ENCODE data around the gene PNLIPRP3.

Gene PNLIPRP3

GRCh38 chr10:116477986-116478664, 50.5 kb downstream of the PNLIPRP3 start:
- TF ChIP-seq CTCF (IDR thresholded peaks at IDR 0.05; ENCODE audit: unreplicated experiment in 3 of 3), result no peak
- Mint-ChIP-seq H3K4me1 (no peaks in the 10 kb centered on the region), H3K27me3 (ENCODE audit: low read depth) (peaks cover 3% of the 10 kb centered on the region), H3K9me3 (peaks cover 9% of the 10 kb centered on the region), H3K4me3 (no peak overlapping the region), H3K36me3 (ENCODE audit: low read depth) (no peaks in the 10 kb centered on the region), H3K27ac (no peak overlapping the region)

DNA sequence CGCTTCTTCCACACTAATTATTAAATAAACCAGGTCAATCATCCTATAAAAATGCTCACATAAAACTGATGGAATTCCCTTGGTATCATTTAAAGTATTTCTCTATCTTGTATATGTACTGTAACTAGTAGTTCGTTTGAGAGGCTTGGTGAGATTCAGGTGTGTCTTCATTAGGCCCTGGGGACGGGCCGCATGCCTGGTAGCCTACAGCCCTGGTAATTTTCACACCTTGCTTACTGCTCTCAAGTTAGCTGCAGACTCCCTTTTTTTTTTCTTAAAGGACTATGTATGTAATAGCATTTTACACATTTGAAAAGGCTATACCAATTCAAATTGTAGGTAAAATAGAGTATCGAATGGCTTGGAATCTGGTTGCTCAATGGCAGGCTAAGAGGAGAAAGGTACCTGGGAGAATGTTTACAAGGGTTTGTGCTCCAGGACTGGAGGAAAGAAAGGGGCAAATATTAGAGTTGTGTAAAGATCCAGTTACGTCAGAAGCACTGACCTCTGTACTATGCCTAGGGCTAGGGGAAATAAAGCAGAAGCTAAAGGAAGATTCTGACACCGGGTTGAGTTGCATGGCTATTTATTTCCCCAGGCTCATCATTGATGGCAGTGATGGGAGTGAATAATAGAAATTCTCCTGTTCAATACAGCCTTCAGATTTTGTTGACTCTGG, 59.3 kb downstream of the PNLIPRP3 start:
- H3K27ac Mint-ChIP-seq, result no peak overlapping the region

GRCh38 chr10:116487522-116488430, 60.1 kb downstream of the PNLIPRP3 start:
- no peak for TF ChIP-seq CTCF (IDR thresholded peaks at IDR 0.05; ENCODE audit: unreplicated experiment in 3 of 3)
- peak overlapping the region in 2 of 3 experiments; percentile 27 to 60 for H3K27ac Mint-ChIP-seq
- H3K27me3 Mint-ChIP-seq (ENCODE audit: low read depth), result peaks cover 4% of the 10 kb centered on the region
- H3K4me3 Mint-ChIP-seq, result no peak overlapping the region
- H3K36me3 Mint-ChIP-seq (ENCODE audit: low read depth), result no peaks in the 10 kb centered on the region
- no peaks in the 10 kb centered on the region for H3K9me3 Mint-ChIP-seq
- H3K4me1 Mint-ChIP-seq, result peaks cover 5% of the 10 kb centered on the region

More for the DNA sequence above, 59.3 kb downstream of the PNLIPRP3 start:
- Mint-ChIP-seq H3K36me3 (ENCODE audit: low read depth) (no peaks in the 10 kb centered on the region), H3K4me1 (peaks cover 5% of the 10 kb centered on the region), H3K27me3 (ENCODE audit: low read depth) (peaks cover 4% of the 10 kb centered on the region), H3K4me3 (no peak overlapping the region), H3K9me3 (peaks cover under 1% of the 10 kb centered on the region)
- TF ChIP-seq CTCF (IDR thresholded peaks at IDR 0.05; ENCODE audit: unreplicated experiment in 3 of 3), result no peak

- no peaks in the 10 kb centered on the region for H3K36me3 Mint-ChIP-seq (ENCODE audit: low read depth)
- H3K27me3 Mint-ChIP-seq (ENCODE audit: low read depth), result peaks cover 7% of the 10 kb centered on the region
- H3K27ac Mint-ChIP-seq, result no peak overlapping the region
- H3K4me1 Mint-ChIP-seq, result peaks cover 5% of the 10 kb centered on the region
- H3K9me3 Mint-ChIP-seq, result no peaks in the 10 kb centered on the region
- no peak overlapping the region for H3K4me3 Mint-ChIP-seq
- TF ChIP-seq CTCF (IDR thresholded peaks at IDR 0.05; ENCODE audit: unreplicated experiment in 3 of 3), result no peak
These were observed 61.8 kb downstream of the PNLIPRP3 start for GRCh38 chr10:116489460-116489859.

DNA sequence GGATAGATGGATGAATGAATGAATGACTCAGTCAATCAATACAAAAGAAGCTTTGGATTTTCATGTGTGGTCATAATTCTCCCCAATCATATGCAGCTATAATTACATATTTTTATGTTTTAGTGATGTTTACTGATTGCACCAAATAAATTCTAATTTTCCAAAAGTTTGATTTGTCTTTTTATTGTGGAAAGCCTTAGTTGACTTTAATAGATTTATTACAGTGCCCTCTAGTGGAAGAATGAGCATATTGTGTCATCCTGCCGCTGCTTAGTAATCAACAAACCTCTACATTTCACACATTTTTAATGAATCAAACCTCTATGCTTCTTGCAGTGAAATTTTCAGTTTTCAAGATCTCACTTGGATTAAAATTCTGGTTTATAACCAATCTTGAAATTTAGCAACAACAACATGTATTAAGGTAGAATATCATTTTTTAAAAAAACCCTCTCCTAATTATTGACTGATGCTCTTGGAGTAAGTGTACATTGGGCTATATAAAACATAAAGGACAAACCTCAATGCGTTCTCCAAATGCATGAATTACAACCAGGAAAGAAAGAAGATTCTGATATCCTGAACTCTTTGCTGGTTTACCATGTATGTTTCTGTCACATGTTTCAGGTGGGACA, 62.5 kb downstream of the PNLIPRP3 start:
- H3K4me1 Mint-ChIP-seq, result peaks cover 5% of the 10 kb centered on the region
- no peaks in the 10 kb centered on the region for H3K9me3 Mint-ChIP-seq
- H3K36me3 Mint-ChIP-seq (ENCODE audit: low read depth), result no peaks in the 10 kb centered on the region
- H3K4me3 Mint-ChIP-seq, result no peak overlapping the region
- H3K27ac Mint-ChIP-seq, result no peak overlapping the region
- TF ChIP-seq CTCF (IDR thresholded peaks at IDR 0.05; ENCODE audit: unreplicated experiment in 3 of 3), result peak; percentile 63 to 86 (median 65)
- H3K27me3 Mint-ChIP-seq (ENCODE audit: low read depth), result peaks cover 8% of the 10 kb centered on the region
